Caco-2 (cell line): ENCODE results near the gene CLCF1. TPM values are rescaled to one million over a fixed set of nuclear protein-coding genes. Genes with fewer than 3 reads are reported as not detected.
A peak's percentile ranks its signal among the peaks of the same experiment; 100 is the strongest.

Experiments
- BruUV-seq: library from RNA; stranded (reverse); fragments of 400-500 nt; replicated peaks from 2 replicates; lab custom pipeline; 2021; lab: Mats Ljungman, UMichigan
- CTCF ChIA-PET: fragments of 300-600 bp; sonication (Branson Sonifier 250); formaldehyde crosslinking; loops from one replicate; lab custom pipeline; 2022; ENCODE audit warnings: antibody characterized with exemption; lab: Charles Lee
- POLR2A ChIA-PET: fragments of 300-600 bp; sonication (Branson Sonifier 250); formaldehyde crosslinking; loops from one replicate; lab custom pipeline; 2022; ENCODE audit warnings: antibody characterized with exemption; lab: Charles Lee
- DNase-seq, 2 experiments: peaks; one replicate each; pipeline versions ENCODE4 v3.0.0 to v3.0.0-alpha.2; 2020 to 2022
- H3K27me3 ChIP-seq: replicated peaks from 2 replicates; pipeline ENCODE4 v1.6.0; 2011; ENCODE audit warnings: low read length; ENCODE audit not compliant: control insufficient read depth, insufficient read depth
- H3K36me3 ChIP-seq: 2 replicates; pipeline ENCODE4 v1.5.1; 2011; ENCODE audit warnings: low read length; ENCODE audit not compliant: control insufficient read depth, insufficient read depth
- H3K4me1 ChIP-seq: fragments of 250-450 bp; sonication (Bioruptor Pico); 2 replicates; pipeline ENCODE4 v1.5.1; 2020; ENCODE audit warnings: mild to moderate bottlenecking
- H3K4me3 ChIP-seq: 2 replicates; pipeline ENCODE4 v1.5.1; 2011; ENCODE audit warnings: low read depth, mild to moderate bottlenecking, control low read depth, low read length
- H3K9me3 ChIP-seq: fragments of 250-450 bp; sonication (Bioruptor Pico); 2 replicates; pipeline ENCODE4 v1.5.1; 2020; ENCODE audit warnings: mild to moderate bottlenecking, moderate library complexity
- H3K27ac Mint-ChIP-seq: one replicate; pipeline ENCODE4 v1.8.0; 2022; ENCODE audit warnings: mixed read lengths; ENCODE audit not compliant: unreplicated experiment
- H3K27me3 Mint-ChIP-seq: one replicate; pipeline ENCODE4 v1.8.0; 2022; ENCODE audit warnings: mixed read lengths; ENCODE audit not compliant: insufficient read depth, unreplicated experiment
- H3K36me3 Mint-ChIP-seq: one replicate; pipeline ENCODE4 v1.8.0; 2022; ENCODE audit warnings: mild to moderate bottlenecking, mixed read lengths; ENCODE audit not compliant: insufficient read depth, unreplicated experiment
- H3K4me1 Mint-ChIP-seq: one replicate; pipeline ENCODE4 v1.8.0; 2022; ENCODE audit warnings: low read depth, mixed read lengths; ENCODE audit not compliant: unreplicated experiment
- H3K4me3 Mint-ChIP-seq: one replicate; pipeline ENCODE4 v1.8.0; 2022; ENCODE audit warnings: mild to moderate bottlenecking, moderate library complexity, mixed read lengths; ENCODE audit not compliant: unreplicated experiment
- H3K9me3 Mint-ChIP-seq: one replicate; pipeline ENCODE4 v1.8.0; 2022; ENCODE audit warnings: mixed read lengths; ENCODE audit not compliant: unreplicated experiment
- intact Hi-C: fragments of 100-400 bp; cut with micrococcal nuclease; formaldehyde crosslinking; loops from one replicate; pipeline ENCODE4 v1.10.0; 2022; ENCODE audit not compliant: unreplicated experiment
- total RNA-seq: library from RNA; stranded (reverse); gene quantifications from 2 replicates; pipeline ENCODE4 v1.2.3, GENCODE V29; 2022
- TF ChIP-seq, protein P1 (sequence below), 2 experiments: fragments of 200-600 bp in 1 of 2; IDR thresholded peaks; 1 replicate in 1 of 2; 2 replicates in 1 of 2; pipeline versions ENCODE4 v1.5.1 to v1.8.0; 2011 to 2022; ENCODE audit warnings: antibody characterized with exemption in 1 of 2, control low read depth in 1 of 2, inconsistent platforms in 1 of 2, low read depth in 1 of 2, low read length in 1 of 2, mild to moderate bottlenecking in 1 of 2, moderate library complexity in 1 of 2; ENCODE audit not compliant: insufficient read depth in 1 of 2, severe bottlenecking in 1 of 2, unreplicated experiment in 1 of 2

Gene CLCF1
- total RNA-seq, 1 experiment from 2014 or later = 4.5 TPM

DNA sequence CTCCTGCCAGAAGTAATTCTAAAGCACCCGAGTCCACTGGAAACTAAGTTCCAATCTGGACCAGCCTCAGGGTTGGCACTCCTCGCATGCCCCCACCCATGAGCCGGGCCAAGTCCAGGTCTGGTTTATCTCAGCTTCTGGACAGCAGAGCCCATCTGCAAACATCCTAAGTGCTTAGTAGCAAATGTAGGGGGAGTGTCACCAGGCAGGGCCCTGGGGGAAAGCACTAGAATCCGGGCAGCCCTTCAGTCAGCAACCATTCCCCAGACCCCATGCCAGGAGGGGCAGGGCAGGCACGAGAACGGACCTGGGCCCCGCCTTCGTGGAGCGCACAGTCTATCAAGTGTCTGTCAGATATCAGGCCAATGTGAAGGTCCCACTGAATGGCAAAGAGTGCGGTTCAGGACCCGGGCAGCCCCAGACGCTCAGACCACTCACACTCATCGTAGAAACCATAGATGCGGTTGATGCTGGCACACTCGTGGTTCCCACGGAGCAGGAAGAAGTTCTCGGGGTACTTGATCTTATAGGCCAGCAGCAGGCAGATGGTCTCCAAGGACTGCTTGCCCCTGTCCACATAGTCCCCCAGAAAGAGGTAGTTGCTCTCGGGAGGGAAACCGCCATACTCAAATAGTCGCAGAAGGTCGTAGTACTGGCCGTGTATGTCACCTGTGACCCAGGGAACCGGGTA lies 27.0 kb upstream of the CLCF1 start:
- no peaks in the 10 kb centered on the region for H3K9me3 ChIP-seq
- TF ChIP-seq, protein P1, sequence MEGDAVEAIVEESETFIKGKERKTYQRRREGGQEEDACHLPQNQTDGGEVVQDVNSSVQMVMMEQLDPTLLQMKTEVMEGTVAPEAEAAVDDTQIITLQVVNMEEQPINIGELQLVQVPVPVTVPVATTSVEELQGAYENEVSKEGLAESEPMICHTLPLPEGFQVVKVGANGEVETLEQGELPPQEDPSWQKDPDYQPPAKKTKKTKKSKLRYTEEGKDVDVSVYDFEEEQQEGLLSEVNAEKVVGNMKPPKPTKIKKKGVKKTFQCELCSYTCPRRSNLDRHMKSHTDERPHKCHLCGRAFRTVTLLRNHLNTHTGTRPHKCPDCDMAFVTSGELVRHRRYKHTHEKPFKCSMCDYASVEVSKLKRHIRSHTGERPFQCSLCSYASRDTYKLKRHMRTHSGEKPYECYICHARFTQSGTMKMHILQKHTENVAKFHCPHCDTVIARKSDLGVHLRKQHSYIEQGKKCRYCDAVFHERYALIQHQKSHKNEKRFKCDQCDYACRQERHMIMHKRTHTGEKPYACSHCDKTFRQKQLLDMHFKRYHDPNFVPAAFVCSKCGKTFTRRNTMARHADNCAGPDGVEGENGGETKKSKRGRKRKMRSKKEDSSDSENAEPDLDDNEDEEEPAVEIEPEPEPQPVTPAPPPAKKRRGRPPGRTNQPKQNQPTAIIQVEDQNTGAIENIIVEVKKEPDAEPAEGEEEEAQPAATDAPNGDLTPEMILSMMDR (IDR thresholded peaks at IDR 0.05; ENCODE audit: insufficient read depth in 1 of 2, low read depth in 1 of 2, low read length in 1 of 2, severe bottlenecking in 1 of 2, unreplicated experiment in 1 of 2) = no peak
- Mint-ChIP-seq H3K27ac (peak overlapping the region; percentile 74), H3K4me3 (peak overlapping the region; percentile 75), H3K4me1 (peaks cover 8% of the 10 kb centered on the region), H3K27me3 (no peaks in the 10 kb centered on the region), H3K36me3 (peaks cover 55% of the 10 kb centered on the region), H3K9me3 (no peaks in the 10 kb centered on the region)
- no peak for DNase-seq
- POLR2A ChIA-PET = interaction anchor here (1.1 to 2.8 kb wide), 8 partner anchors 9 to 230 kb away, joined by 3 to 63 read pairs (median 9); partner anchors contain the start of genes NUDT8, POLD4, RAD9A and RPS6KB2
- H3K4me1 ChIP-seq = peaks cover 14% of the 10 kb centered on the region
- CTCF ChIA-PET = interaction anchor here (0.6 to 2.5 kb wide), 16 partner anchors 8 to 207 kb away, joined by 3 to 73 read pairs (median 16); partner anchors contain the start of genes AIP, CARNS1, CLCF1 and POLD4
- peaks cover 18% of the 10 kb centered on the region for H3K36me3 ChIP-seq
- intact Hi-C loops = loop anchor here (2.0 to 5.0 kb wide), 3 partner anchors 28 to 107 kb away; partner anchors contain the start of genes AIP, CDK2AP2, PITPNM1 and RPS6KB2
- no TSS peak for BruUV-seq
- H3K27me3 ChIP-seq = no peaks in the 10 kb centered on the region
- H3K4me3 ChIP-seq = peak overlapping the region; percentile 69

GRCh38 chr11:67398661-67399563 lies 25.5 kb upstream of the CLCF1 start:
- no peaks in the 10 kb centered on the region for H3K27me3 ChIP-seq
- no peaks in the 10 kb centered on the region for H3K27me3 Mint-ChIP-seq
- H3K4me1 ChIP-seq = peaks cover 14% of the 10 kb centered on the region
- peaks cover 8% of the 10 kb centered on the region for H3K4me1 Mint-ChIP-seq
- peaks cover 67% of the 10 kb centered on the region for H3K36me3 Mint-ChIP-seq
- no peak overlapping the region for H3K27ac Mint-ChIP-seq
- TF ChIP-seq, protein P1 (IDR thresholded peaks at IDR 0.05; ENCODE audit: insufficient read depth in 1 of 2, low read depth in 1 of 2, low read length in 1 of 2, severe bottlenecking in 1 of 2, unreplicated experiment in 1 of 2) = no peak
- DNase-seq = no peak
- H3K9me3 Mint-ChIP-seq = no peaks in the 10 kb centered on the region
- POLR2A ChIA-PET = interaction anchor here (0.6 kb wide), 1 partner anchor 25 kb away, joined by 4 read pairs; no protein-coding TSS in a partner anchor
- BruUV-seq = no TSS peak
- intact Hi-C loops = no loop called here
- peak overlapping the region; percentile 11 for H3K4me3 Mint-ChIP-seq
- CTCF ChIA-PET = no interaction called here
- peaks cover 18% of the 10 kb centered on the region for H3K36me3 ChIP-seq
- H3K4me3 ChIP-seq = no peak overlapping the region
- H3K9me3 ChIP-seq = no peaks in the 10 kb centered on the region
